ENCODE measurements around the gene CYTH3.
"Not testable (repeated sequence)": the region's sequence is repeated elsewhere in the genome, so short reads cannot be mapped to it uniquely, and the experiment has no call there.

CYTH3 gene

DNA sequence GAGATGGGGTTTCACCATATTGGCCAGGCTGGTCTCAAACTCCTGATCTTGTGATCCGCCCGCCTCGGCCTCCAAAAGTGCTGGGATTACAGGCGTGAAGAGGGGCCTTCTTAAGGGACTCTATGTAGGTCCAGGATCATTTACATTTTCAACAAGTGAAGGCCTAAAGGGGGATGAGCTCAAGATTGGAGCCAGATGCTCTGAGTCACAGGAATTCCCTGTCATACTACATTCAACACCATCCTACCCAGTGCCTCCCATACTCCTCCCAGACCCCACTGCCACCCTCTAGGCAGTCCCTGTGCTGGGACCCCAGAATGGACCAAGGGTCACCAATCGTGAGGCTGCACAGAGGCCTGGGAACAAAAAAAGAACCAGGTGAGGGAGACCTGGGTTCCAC, 29.9 kb downstream of the CYTH3 start:
- in situ Hi-C loops (cut with MboI; ENCODE audit: low sequenced_read_pairs) = no loop called here
- no peak overlapping the region for H3K4me3 ChIP-seq
- DNase-seq (ENCODE audit: low spot score in 2 of 2) = no peak

DNA sequence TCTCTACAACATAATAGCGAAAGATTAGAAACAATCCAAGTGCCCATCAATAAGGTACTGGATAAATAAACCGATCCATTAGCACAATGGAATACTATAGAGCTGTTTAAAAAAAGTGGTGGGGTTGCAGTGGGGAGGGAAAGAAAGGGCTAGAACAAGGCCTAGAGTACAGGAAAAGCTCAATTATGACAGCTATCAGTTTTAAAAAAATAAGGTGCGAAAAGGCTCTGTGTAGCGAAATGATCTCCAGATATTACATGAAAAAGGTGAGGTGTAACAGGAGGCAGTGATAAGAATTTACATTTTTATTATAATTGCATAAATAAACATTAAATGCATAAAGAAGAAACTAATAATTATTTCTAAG, 30.8 kb downstream of the CYTH3 start:
- Histone ChIP-seq H3K4me3 (no peak overlapping the region), H3K9me3 (no peaks in the 10 kb centered on the region), H3K36me3 (replicated peaks) (no peaks in the 10 kb centered on the region), H3K4me1 (peaks cover 4% of the 10 kb centered on the region), H3K27me3 (ENCODE audit: low read depth) (no peaks in the 10 kb centered on the region)
- in situ Hi-C loops (cut with MboI; ENCODE audit: low sequenced_read_pairs) = no loop called here
- DNase-seq (ENCODE audit: low spot score in 2 of 2) = no peak

More for the DNA sequence above, 29.9 kb downstream of the CYTH3 start:
- H3K36me3 ChIP-seq (replicated peaks) = no peaks in the 10 kb centered on the region
- H3K27me3 ChIP-seq (ENCODE audit: low read depth) = no peaks in the 10 kb centered on the region
- no peaks in the 10 kb centered on the region for H3K9me3 ChIP-seq
- H3K4me1 ChIP-seq = peaks cover 6% of the 10 kb centered on the region

DNA sequence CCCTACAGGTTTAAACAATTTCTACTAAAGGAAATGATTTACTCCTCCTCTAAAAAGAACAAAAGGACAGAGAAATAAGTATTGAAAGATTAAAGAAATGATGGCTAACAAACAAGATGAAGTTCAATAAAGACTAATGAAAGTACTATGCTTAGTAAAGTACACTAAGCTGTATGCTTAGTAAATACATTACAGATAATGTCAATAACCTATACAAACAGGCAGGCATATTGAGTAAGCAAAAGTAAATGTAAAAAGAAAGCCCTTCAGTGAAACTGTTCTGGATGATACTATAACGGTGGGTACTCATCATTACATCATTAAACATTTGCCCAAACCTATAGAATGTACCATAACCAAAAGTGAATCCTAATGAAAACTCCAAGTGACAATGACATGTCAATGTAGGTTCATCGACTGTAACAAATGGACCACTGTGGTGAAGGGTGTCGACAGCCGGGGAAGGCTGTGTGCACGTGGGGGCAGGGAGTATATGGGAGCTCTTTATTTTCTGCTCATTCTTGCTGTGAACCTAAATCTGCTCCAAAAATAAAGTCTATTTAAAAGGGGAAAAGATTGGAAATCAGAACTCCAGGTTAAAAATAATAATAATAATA, 34.0 kb downstream of the CYTH3 start:
- in situ Hi-C loops (cut with MboI; ENCODE audit: low sequenced_read_pairs) = no loop called here
- H3K4me3 ChIP-seq = no peak overlapping the region
- H3K4me1 ChIP-seq = peaks cover 4% of the 10 kb centered on the region; the same call in 1 of the 2 replicates
- no peaks in the 10 kb centered on the region for H3K36me3 ChIP-seq (replicated peaks)
- DNase-seq (ENCODE audit: low spot score in 2 of 2) = no peak
- no peaks in the 10 kb centered on the region for H3K27me3 ChIP-seq (ENCODE audit: low read depth)
- no peaks in the 10 kb centered on the region for H3K9me3 ChIP-seq

GRCh38 chr7:6237730-6238129, 34.7 kb downstream of the CYTH3 start:
- in situ Hi-C loops (cut with MboI; ENCODE audit: low sequenced_read_pairs) = no loop called here
- no peak for DNase-seq (ENCODE audit: low spot score in 2 of 2)
- Histone ChIP-seq H3K36me3 (replicated peaks) (no peaks in the 10 kb centered on the region), H3K4me1 (peaks cover 4% of the 10 kb centered on the region; the same call in 1 of the 2 replicates), H3K27me3 (ENCODE audit: low read depth) (no peaks in the 10 kb centered on the region), H3K9me3 (no peaks in the 10 kb centered on the region), H3K4me3 (no peak overlapping the region)

DNA sequence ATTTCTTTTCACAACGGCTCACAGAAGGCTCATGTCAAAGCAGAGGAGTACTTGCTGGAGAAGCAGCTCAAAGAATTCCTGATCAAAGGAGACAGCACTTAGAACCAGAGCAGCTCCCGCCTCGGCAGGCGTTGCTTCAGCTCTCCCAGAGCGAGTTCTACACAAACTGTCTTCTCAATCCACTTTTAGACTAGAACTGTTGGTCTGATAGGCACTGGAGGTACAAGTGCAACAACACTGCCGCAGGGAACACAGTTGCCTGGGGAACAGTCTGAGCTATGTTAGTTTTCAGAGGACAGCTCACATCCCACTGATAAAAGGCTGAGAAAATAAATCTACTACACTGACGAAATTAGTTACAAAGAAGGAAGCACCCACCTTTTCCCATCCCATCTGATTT, 35.4 kb downstream of the CYTH3 start:
- DNase-seq (ENCODE audit: low spot score in 2 of 2) = no peak
- Histone ChIP-seq H3K27me3 (ENCODE audit: low read depth) (no peaks in the 10 kb centered on the region), H3K9me3 (no peaks in the 10 kb centered on the region), H3K4me1 (peaks cover 4% of the 10 kb centered on the region; the same call in 1 of the 2 replicates), H3K36me3 (replicated peaks) (no peaks in the 10 kb centered on the region), H3K4me3 (no peak overlapping the region)
- in situ Hi-C loops (cut with MboI; ENCODE audit: low sequenced_read_pairs) = no loop called here

- no peaks in the 10 kb centered on the region for H3K9me3 ChIP-seq
- no peak for DNase-seq (ENCODE audit: low spot score in 2 of 2)
- H3K4me1 ChIP-seq = no peaks in the 10 kb centered on the region
- no peaks in the 10 kb centered on the region for H3K27me3 ChIP-seq (ENCODE audit: low read depth)
- no peaks in the 10 kb centered on the region for H3K36me3 ChIP-seq (replicated peaks)
- in situ Hi-C loops (cut with MboI; ENCODE audit: low sequenced_read_pairs) = no loop called here
- no peak overlapping the region for H3K4me3 ChIP-seq
Observed at GRCh38 chr7:6235029-6235871, 37.2 kb downstream of the CYTH3 start.

- no peaks in the 10 kb centered on the region for H3K4me1 ChIP-seq
- no peak for DNase-seq (ENCODE audit: low spot score in 2 of 2)
- no peaks in the 10 kb centered on the region for H3K27me3 ChIP-seq (ENCODE audit: low read depth)
- H3K4me3 ChIP-seq = no peak overlapping the region
- no peaks in the 10 kb centered on the region for H3K36me3 ChIP-seq (replicated peaks)
- no peaks in the 10 kb centered on the region for H3K9me3 ChIP-seq
- in situ Hi-C loops (cut with MboI; ENCODE audit: low sequenced_read_pairs) = no loop called here
Observed at GRCh38 chr7:6234384-6234783, 38.0 kb downstream of the CYTH3 start.

GRCh38 chr7:6232534-6232933, 39.9 kb downstream of the CYTH3 start:
- no peak overlapping the region for H3K4me3 ChIP-seq
- no peaks in the 10 kb centered on the region for H3K27me3 ChIP-seq (ENCODE audit: low read depth)
- no peak for DNase-seq (ENCODE audit: low spot score in 2 of 2)
- peaks cover 15% of the 10 kb centered on the region for H3K4me1 ChIP-seq
- no peaks in the 10 kb centered on the region for H3K9me3 ChIP-seq
- in situ Hi-C loops (cut with MboI; ENCODE audit: low sequenced_read_pairs) = no loop called here
- no peaks in the 10 kb centered on the region for H3K36me3 ChIP-seq (replicated peaks)

DNA sequence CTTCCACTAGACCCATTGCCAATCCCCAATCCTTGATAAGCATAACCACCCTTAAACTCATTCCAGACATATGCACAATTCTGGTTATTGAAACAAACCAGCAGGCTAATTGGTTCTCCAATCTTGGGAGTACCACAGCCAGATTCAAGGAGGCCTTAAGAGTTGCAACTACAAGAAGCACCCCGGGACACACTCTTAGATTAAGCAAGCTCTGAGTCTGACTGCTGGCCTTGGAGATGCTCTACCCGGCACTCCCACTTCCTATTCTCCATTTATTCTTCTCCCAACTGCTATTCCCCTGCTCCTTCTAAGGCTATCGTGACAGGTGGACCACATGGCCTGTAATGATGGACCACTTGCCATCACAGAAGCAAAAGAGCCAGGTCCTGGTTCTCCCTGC, 40.3 kb downstream of the CYTH3 start:
- H3K27me3 ChIP-seq (ENCODE audit: low read depth) = no peaks in the 10 kb centered on the region
- peaks cover 15% of the 10 kb centered on the region for H3K4me1 ChIP-seq
- no peaks in the 10 kb centered on the region for H3K36me3 ChIP-seq (replicated peaks)
- H3K9me3 ChIP-seq = no peaks in the 10 kb centered on the region
- in situ Hi-C loops (cut with MboI; ENCODE audit: low sequenced_read_pairs) = no loop called here
- no peak overlapping the region for H3K4me3 ChIP-seq
- no peak for DNase-seq (ENCODE audit: low spot score in 2 of 2)

- H3K36me3 ChIP-seq (replicated peaks) = no peaks in the 10 kb centered on the region
- in situ Hi-C loops (cut with MboI; ENCODE audit: low sequenced_read_pairs) = no loop called here
- no peak for DNase-seq (ENCODE audit: low spot score in 2 of 2)
- H3K9me3 ChIP-seq = no peaks in the 10 kb centered on the region
- no peaks in the 10 kb centered on the region for H3K27me3 ChIP-seq (ENCODE audit: low read depth)
- H3K4me1 ChIP-seq = peaks cover 15% of the 10 kb centered on the region
- H3K4me3 ChIP-seq = no peak overlapping the region
Observed at GRCh38 chr7:6231184-6231583, 41.2 kb downstream of the CYTH3 start.

DNA sequence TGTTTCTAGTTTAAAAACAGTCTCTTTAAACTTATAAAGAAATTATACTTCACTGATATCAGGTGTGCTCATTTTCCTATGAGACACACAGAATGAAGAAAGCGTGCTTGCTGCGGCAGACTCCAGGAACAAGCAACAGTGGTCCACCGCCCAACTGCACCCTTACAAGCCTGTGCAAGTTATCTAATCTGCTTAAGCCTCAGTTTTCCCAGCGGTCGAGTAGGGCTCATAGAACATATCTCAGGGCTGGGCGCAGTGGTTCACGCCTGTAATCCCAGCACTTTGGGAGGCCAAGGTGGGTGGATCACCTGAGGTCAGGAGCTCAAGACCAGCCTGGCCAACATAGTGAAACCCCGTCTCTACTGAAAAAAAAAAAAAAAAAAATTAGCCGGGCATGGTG, 43.1 kb downstream of the CYTH3 start:
- DNase-seq (ENCODE audit: low spot score in 2 of 2); H3K4me3 ChIP-seq; in situ Hi-C loops (cut with MboI; ENCODE audit: low sequenced_read_pairs); H3K36me3 ChIP-seq (replicated peaks); H3K27me3 ChIP-seq (ENCODE audit: low read depth); H3K9me3 ChIP-seq: not testable (repeated sequence)
- peaks cover 15% of the 10 kb centered on the region for H3K4me1 ChIP-seq

GRCh38 chr7:6228361-6229229, 43.8 kb downstream of the CYTH3 start:
- Histone ChIP-seq H3K36me3 (replicated peaks) (no peaks in the 10 kb centered on the region), H3K4me3 (no peak overlapping the region), H3K9me3 (no peaks in the 10 kb centered on the region), H3K27me3 (ENCODE audit: low read depth) (no peaks in the 10 kb centered on the region), H3K4me1 (peaks cover 15% of the 10 kb centered on the region)
- in situ Hi-C loops (cut with MboI; ENCODE audit: low sequenced_read_pairs) = no loop called here
- peak; percentile 22 to 40 for DNase-seq (ENCODE audit: low spot score in 2 of 2)

DNA sequence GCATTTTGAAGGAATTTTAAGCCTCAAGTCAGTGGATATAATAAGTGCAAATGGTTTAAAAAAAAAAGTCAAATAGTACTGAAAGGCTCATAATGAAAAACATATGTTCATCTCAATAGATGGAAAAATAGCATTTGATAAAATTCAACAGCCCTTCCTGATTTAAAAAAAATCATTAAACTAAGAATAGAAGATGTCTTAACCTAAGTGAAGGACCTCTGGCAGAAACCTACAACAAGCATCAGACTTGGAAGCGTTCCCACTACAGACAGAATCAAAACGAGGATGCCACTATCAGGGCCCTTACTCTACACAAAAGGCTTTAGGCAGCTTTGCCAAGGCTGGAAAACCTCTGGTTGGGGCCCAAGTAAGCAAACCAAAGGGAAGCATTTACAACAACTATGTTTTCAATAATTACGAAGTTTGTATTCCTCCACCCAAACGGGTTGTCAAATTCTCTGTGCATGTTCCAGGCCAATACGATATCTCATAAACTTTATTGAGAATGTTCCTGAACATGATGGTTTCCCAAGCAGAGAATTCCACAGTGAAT, 45.1 kb downstream of the CYTH3 start:
- H3K4me3 ChIP-seq = no peak overlapping the region
- in situ Hi-C loops (cut with MboI; ENCODE audit: low sequenced_read_pairs) = no loop called here
- peaks cover 15% of the 10 kb centered on the region for H3K4me1 ChIP-seq
- DNase-seq (ENCODE audit: low spot score in 2 of 2) = no peak
- H3K36me3 ChIP-seq (replicated peaks) = no peaks in the 10 kb centered on the region
- H3K27me3 ChIP-seq (ENCODE audit: low read depth) = no peaks in the 10 kb centered on the region
- H3K9me3 ChIP-seq = no peaks in the 10 kb centered on the region

Measured in HAP-1 (cell line).